HG03457 (cell line): ENCODE results near the gene UVRAG.

Experiments
- ATAC-seq: cut with Tn5 transposase; IDR thresholded peaks from one replicate; pipeline ENCODE4 v1.9.1; 2021; ENCODE audit warnings: moderate number of reproducible peaks; ENCODE audit not compliant: unreplicated experiment

UVRAG gene

GRCh38 chr11:76157891-76158290 lies 342.9 kb downstream of the UVRAG start:
- ATAC-seq, result no peak

- ATAC-seq, result no peak
These were observed 343.6 kb downstream of the UVRAG start for GRCh38 chr11:76158394-76159302.

GRCh38 chr11:76159303-76159937 lies 344.4 kb downstream of the UVRAG start:
- no peak for ATAC-seq

- no peak for ATAC-seq
These were observed 345.1 kb downstream of the UVRAG start for GRCh38 chr11:76159983-76160661.

- no peak for ATAC-seq
These were observed 345.8 kb downstream of the UVRAG start for GRCh38 chr11:76160856-76161255.

GRCh38 chr11:76161261-76161961 lies 346.4 kb downstream of the UVRAG start:
- ATAC-seq, result no peak

GRCh38 chr11:76162336-76163288 lies 347.6 kb downstream of the UVRAG start:
- no peak for ATAC-seq

GRCh38 chr11:76163289-76163880 lies 348.4 kb downstream of the UVRAG start:
- ATAC-seq, result no peak

- ATAC-seq, result no peak
These were observed 349.1 kb downstream of the UVRAG start for GRCh38 chr11:76164081-76164480.

- no peak for ATAC-seq
These were observed 350.1 kb downstream of the UVRAG start for GRCh38 chr11:76164861-76165751.

GRCh38 chr11:76166314-76166713 lies 351.3 kb downstream of the UVRAG start:
- no peak for ATAC-seq

GRCh38 chr11:76167590-76167989 lies 352.6 kb downstream of the UVRAG start:
- no peak for ATAC-seq

GRCh38 chr11:76169473-76169896 lies 354.5 kb downstream of the UVRAG start:
- ATAC-seq, result no peak

GRCh38 chr11:76170468-76170867 lies 355.5 kb downstream of the UVRAG start:
- ATAC-seq, result no peak

GRCh38 chr11:76172583-76172982 lies 357.6 kb downstream of the UVRAG start:
- ATAC-seq, result no peak

- no peak for ATAC-seq
These were observed 358.7 kb downstream of the UVRAG start for GRCh38 chr11:76173663-76174062.

GRCh38 chr11:76174330-76174729 lies 359.3 kb downstream of the UVRAG start:
- ATAC-seq, result no peak

GRCh38 chr11:76175783-76176182 lies 360.8 kb downstream of the UVRAG start:
- ATAC-seq, result no peak

- ATAC-seq, result no peak
These were observed 361.5 kb downstream of the UVRAG start for GRCh38 chr11:76176463-76176862.
